A549 (cell line): ENCODE measurements around the gene ANKRD12.

Experiments
- GATA3 ChIP-seq: IDR thresholded peaks from 2 replicates; pipeline ENCODE4 v1.6.1; 2012; ENCODE audit warnings: borderline replicate concordance
- JUNB ChIP-seq: fragments of >200 bp; sonication (Bioruptor Twin); formaldehyde crosslinking; IDR thresholded peaks from 2 replicates; pipeline ENCODE4 v1.6.1; 2016
- MAFK ChIP-seq: fragments of 450-650 bp; IDR thresholded peaks from 2 replicates; pipeline ENCODE4 v1.6.1; 2014; ENCODE audit not compliant: partially characterized antibody
- MAX ChIP-seq: IDR thresholded peaks from 2 replicates; pipeline ENCODE4 v1.6.1; 2012
- NR3C1 ChIP-seq: fragments of >200 bp; sonication (Bioruptor Twin); formaldehyde crosslinking; IDR thresholded peaks from 3 replicates; pipeline ENCODE4 v1.6.1; 2017
- RAD21 ChIP-seq, 2 experiments: fragments of >200 bp in 1 of 2; sonication (Bioruptor Twin) in 1 of 2; formaldehyde crosslinking in 1 of 2; IDR thresholded peaks in 1 of 2; conservative IDR thresholded peaks in 1 of 2; 2 replicates in 1 of 2; 3 replicates in 1 of 2; pipeline ENCODE4 v1.6.1; 2012 to 2018; ENCODE audit warnings: inconsistent platforms in 1 of 2
- RFX5 ChIP-seq: fragments of 450-650 bp; IDR thresholded peaks from 2 replicates; pipeline ENCODE4 v1.7.1; 2014; ENCODE audit warnings: antibody characterized with exemption, mild to moderate bottlenecking, moderate library complexity
- SMC3 ChIP-seq: fragments of >200 bp; sonication (Bioruptor Twin); formaldehyde crosslinking; IDR thresholded peaks from 3 replicates; pipeline ENCODE4 v1.6.1; 2018; ENCODE audit warnings: inconsistent platforms
- USF2 ChIP-seq: fragments of 450-650 bp; IDR thresholded peaks from 2 replicates; pipeline ENCODE4 v1.6.1; 2014; ENCODE audit warnings: antibody characterized with exemption
- TF ChIP-seq, protein P1 (sequence below): fragments of >200 bp; sonication (Bioruptor Twin); formaldehyde crosslinking; IDR thresholded peaks from 3 replicates; pipeline ENCODE4 v1.5.1; 2016

DNA sequence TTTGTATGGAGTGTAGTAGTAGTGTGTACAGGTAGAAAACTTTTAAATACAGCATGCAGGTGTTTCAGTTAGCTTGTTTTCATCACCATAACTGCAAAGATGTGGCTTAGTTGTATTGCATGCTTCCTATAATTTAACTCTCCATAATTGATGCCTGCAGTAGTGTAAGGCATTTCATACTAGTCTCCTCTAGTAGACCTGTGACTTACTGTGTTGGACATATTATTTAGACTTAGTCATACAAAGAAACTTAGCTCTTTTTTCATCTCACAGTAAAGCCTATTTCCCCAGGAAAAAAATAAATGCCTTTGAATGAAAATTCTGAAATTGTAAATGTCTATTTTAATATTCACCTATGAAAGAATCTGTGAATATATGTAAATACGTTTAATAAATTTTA, 145.2 kb downstream of the ANKRD12 start:
- TF ChIP-seq, protein P1, sequence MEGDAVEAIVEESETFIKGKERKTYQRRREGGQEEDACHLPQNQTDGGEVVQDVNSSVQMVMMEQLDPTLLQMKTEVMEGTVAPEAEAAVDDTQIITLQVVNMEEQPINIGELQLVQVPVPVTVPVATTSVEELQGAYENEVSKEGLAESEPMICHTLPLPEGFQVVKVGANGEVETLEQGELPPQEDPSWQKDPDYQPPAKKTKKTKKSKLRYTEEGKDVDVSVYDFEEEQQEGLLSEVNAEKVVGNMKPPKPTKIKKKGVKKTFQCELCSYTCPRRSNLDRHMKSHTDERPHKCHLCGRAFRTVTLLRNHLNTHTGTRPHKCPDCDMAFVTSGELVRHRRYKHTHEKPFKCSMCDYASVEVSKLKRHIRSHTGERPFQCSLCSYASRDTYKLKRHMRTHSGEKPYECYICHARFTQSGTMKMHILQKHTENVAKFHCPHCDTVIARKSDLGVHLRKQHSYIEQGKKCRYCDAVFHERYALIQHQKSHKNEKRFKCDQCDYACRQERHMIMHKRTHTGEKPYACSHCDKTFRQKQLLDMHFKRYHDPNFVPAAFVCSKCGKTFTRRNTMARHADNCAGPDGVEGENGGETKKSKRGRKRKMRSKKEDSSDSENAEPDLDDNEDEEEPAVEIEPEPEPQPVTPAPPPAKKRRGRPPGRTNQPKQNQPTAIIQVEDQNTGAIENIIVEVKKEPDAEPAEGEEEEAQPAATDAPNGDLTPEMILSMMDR: no peak
- no peak for TF ChIP-seq MAX
- TF ChIP-seq RAD21 (conservative IDR thresholded peaks at IDR 0.05 in 1 of 2, IDR thresholded peaks at IDR 0.05 in 1 of 2): no peak
- no peak for TF ChIP-seq SMC3
- TF ChIP-seq GATA3: no peak
- no peak for TF ChIP-seq JUNB
- no peak for TF ChIP-seq RFX5
- TF ChIP-seq USF2: no peak
- TF ChIP-seq MAFK: no peak
- TF ChIP-seq NR3C1: no peak
